HCT116 (cell line): ENCODE measurements around the gene KCNJ10. TPM values are rescaled to one million over a fixed set of nuclear protein-coding genes. Genes with fewer than 3 reads are reported as not detected.

Experiments
- ATAC-seq: fragments of 200-7000 bp; cut with Tn5 transposase; 2 replicates; pipeline ENCODE4 v1.9.1; 2020; ENCODE audit warnings: mild to moderate bottlenecking, moderate library complexity
- BruUV-seq: library from RNA; stranded (reverse); fragments of 400-500 nt; replicated peaks from 2 replicates; lab custom pipeline; 2021; lab: Mats Ljungman, UMichigan
- CTCF ChIA-PET: fragments of 300-600 bp; sonication (Branson Sonifier 250); formaldehyde crosslinking; loops from one replicate; lab custom pipeline; 2021; ENCODE audit warnings: antibody characterized with exemption; lab: Charles Lee
- POLR2A ChIA-PET: fragments of 300-600, 350-600 bp; sonication (Branson Sonifier 250); formaldehyde crosslinking; loops from one replicate; lab custom pipeline; 2021; ENCODE audit warnings: antibody characterized with exemption; lab: Charles Lee
- RAD21 ChIA-PET, 2 experiments: fragments of 300-600 bp; sonication (Branson Sonifier 250); formaldehyde crosslinking; loops; one replicate each; lab custom pipeline; 2023; ENCODE audit warnings: low total read pairs in 2 of 2; ENCODE audit not compliant: uncharacterized antibody in 2 of 2, unreplicated experiment in 2 of 2, low non-redundant PET in 1 of 2; lab: Charles Lee
- DNase-seq: peaks from one replicate; pipeline ENCODE4 v3.0.0-alpha.2; 2010; ENCODE audit warnings: low read depth, low spot score
- H2AFZ ChIP-seq: fragments of 200-600 bp; shearing (Covaris generic), sonication (generic); 2 replicates; pipeline ENCODE4 v1.6.1; 2017; ENCODE audit warnings: low read depth, mixed run types, mixed read lengths, antibody characterized with exemption, low read length; ENCODE audit not compliant: poor library complexity, severe bottlenecking
- H3K27ac ChIP-seq: 2 replicates; pipeline ENCODE4 v1.5.1; 2012; ENCODE audit warnings: low read depth, low read length
- H3K27me3 ChIP-seq: fragments of 200-600 bp; sonication (generic); 2 replicates; pipeline ENCODE4 v1.6.1; 2016; ENCODE audit warnings: mixed run types, low read length, mixed read lengths; ENCODE audit not compliant: insufficient read depth
- H3K36me3 ChIP-seq, 2 experiments: fragments of 200-500 bp in 1 of 2; fragments of 200-600 bp in 1 of 2; sonication (Bioruptor generic) in 1 of 2; sonication (generic) in 1 of 2; 2 replicates each; pipeline versions ENCODE4 v1.5.1 to v1.6.1; 2014 to 2016; ENCODE audit warnings: low read length in 2 of 2, inconsistent platforms in 1 of 2, mixed read lengths in 1 of 2, mixed run types in 1 of 2; ENCODE audit not compliant: insufficient read depth in 2 of 2, control insufficient read depth in 1 of 2
- H3K4me1 ChIP-seq, 2 experiments: fragments of 200-600 bp in 1 of 2; sonication (generic) in 1 of 2; 2 replicates each; pipeline versions ENCODE4 v1.5.1 to v1.6.1; 2012 to 2017; ENCODE audit warnings: low read length in 2 of 2, inconsistent platforms in 1 of 2, mild to moderate bottlenecking in 1 of 2, mixed read lengths in 1 of 2, mixed run types in 1 of 2, moderate library complexity in 1 of 2; ENCODE audit not compliant: insufficient read depth in 2 of 2, control insufficient read depth in 1 of 2
- H3K4me2 ChIP-seq: fragments of 200-600 bp; sonication (generic); 2 replicates; pipeline ENCODE4 v1.6.1; 2017; ENCODE audit warnings: mixed run types, low read length, mixed read lengths
- H3K4me3 ChIP-seq, 2 experiments: fragments of 200-600 bp in 1 of 2; sonication (generic) in 1 of 2; replicated peaks in 1 of 2; 2 replicates each; pipeline ENCODE4 v1.5.1; 2011 to 2016; ENCODE audit warnings: low read length in 2 of 2, control low read depth in 1 of 2, low read depth in 1 of 2, mild to moderate bottlenecking in 1 of 2, mixed read lengths in 1 of 2, mixed run types in 1 of 2
- H3K79me2 ChIP-seq: fragments of 200-600 bp; sonication (generic); 2 replicates; pipeline ENCODE4 v1.6.1; 2017; ENCODE audit warnings: mild to moderate bottlenecking, mixed run types, low read length, moderate library complexity, mixed read lengths; ENCODE audit not compliant: insufficient read depth
- H3K9ac ChIP-seq: fragments of 200-600 bp; sonication (generic); 2 replicates; pipeline ENCODE4 v1.6.1; 2016; ENCODE audit warnings: low read length, mixed read lengths
- H3K9me2 ChIP-seq: fragments of 200-600 bp; sonication (generic), shearing (Covaris generic); 2 replicates; pipeline ENCODE4 v1.6.1; 2017; ENCODE audit warnings: mixed run types, mild to moderate bottlenecking, moderate library complexity; ENCODE audit not compliant: insufficient read depth
- H3K9me3 ChIP-seq, 2 experiments: fragments of 200-500 bp in 1 of 2; fragments of 200-600 bp in 1 of 2; sonication (Bioruptor generic) in 1 of 2; sonication (generic) in 1 of 2; 2 replicates each; pipeline ENCODE4 v1.6.1; 2014 to 2017; ENCODE audit warnings: low read length in 2 of 2, mixed read lengths in 2 of 2, inconsistent platforms in 1 of 2, low read depth in 1 of 2, mild to moderate bottlenecking in 1 of 2, mixed run types in 1 of 2, moderate library complexity in 1 of 2; ENCODE audit not compliant: control insufficient read depth in 1 of 2, insufficient read depth in 1 of 2
- H4K20me1 ChIP-seq: fragments of 200-600 bp; sonication (generic), shearing (Covaris generic); 2 replicates; pipeline ENCODE4 v1.6.1; 2017; ENCODE audit warnings: mixed run types, mild to moderate bottlenecking, moderate library complexity; ENCODE audit not compliant: insufficient read depth
- CBX3 ChIP-seq: IDR thresholded peaks from 2 replicates; pipeline ENCODE4 v1.6.1; 2012; ENCODE audit warnings: low read depth
- EZH2phosphoT487 ChIP-seq: fragments of 200-600 bp; IDR thresholded peaks from 2 replicates; pipeline ENCODE4 v1.6.1; 2018; ENCODE audit warnings: antibody characterized with exemption, borderline replicate concordance
- JUND ChIP-seq: IDR thresholded peaks from 2 replicates; pipeline ENCODE4 v1.6.1; 2012
- POLR2A ChIP-seq: IDR thresholded peaks from 2 replicates; pipeline ENCODE4 v1.7.0; 2011; ENCODE audit warnings: borderline replicate concordance; ENCODE audit not compliant: insufficient read depth, insufficient read length; ENCODE audit errors: extremely low read depth
- POLR2AphosphoS5 ChIP-seq: IDR thresholded peaks from 2 replicates; pipeline ENCODE4 v1.6.1; 2011; ENCODE audit warnings: mild to moderate bottlenecking, low read depth, low read length, moderate library complexity
- SP1 ChIP-seq: IDR thresholded peaks from 2 replicates; pipeline ENCODE4 v1.6.1; 2012; ENCODE audit warnings: low read depth
- TCF7L2 ChIP-seq: IDR thresholded peaks from 2 replicates; pipeline ENCODE4 v1.7.0; 2011; ENCODE audit warnings: borderline replicate concordance, inconsistent platforms; ENCODE audit not compliant: insufficient read depth, insufficient read length; ENCODE audit errors: extremely low read depth
- YY1 ChIP-seq: IDR thresholded peaks from 2 replicates; pipeline ENCODE4 v1.6.1; 2011; ENCODE audit warnings: low read length, low read depth, moderate library complexity, mild to moderate bottlenecking; ENCODE audit not compliant: insufficient replicate concordance; ENCODE audit errors: extremely low read depth
- ZBTB33 ChIP-seq: IDR thresholded peaks from 2 replicates; pipeline ENCODE4 v1.6.1; 2011; ENCODE audit warnings: mild to moderate bottlenecking, low read length, moderate library complexity; ENCODE audit not compliant: insufficient replicate concordance; ENCODE audit errors: extremely low read depth
- ZNF274 ChIP-seq: fragments of 200-500 bp; sonication (Bioruptor generic); IDR thresholded peaks from 2 replicates; pipeline ENCODE4 v1.6.1; 2014; ENCODE audit warnings: mild to moderate bottlenecking, low read depth, low read length, inconsistent platforms
- intact Hi-C: fragments of 100-400 bp; cut with micrococcal nuclease; formaldehyde crosslinking; loops from 2 replicates; pipeline ENCODE4 v1.10.0; 2022
- total RNA-seq: library from RNA; stranded (reverse); gene quantifications from one replicate; pipeline ENCODE4 v1.2.1, GENCODE V29; 2021; ENCODE audit not compliant: unreplicated experiment
- TF ChIP-seq, protein P1 (sequence below): IDR thresholded peaks from 2 replicates; pipeline ENCODE4 v1.6.1; 2012; ENCODE audit warnings: low read depth

Gene KCNJ10
- total RNA-seq, 1 experiment from 2014 or later, result 0.57 TPM

DNA sequence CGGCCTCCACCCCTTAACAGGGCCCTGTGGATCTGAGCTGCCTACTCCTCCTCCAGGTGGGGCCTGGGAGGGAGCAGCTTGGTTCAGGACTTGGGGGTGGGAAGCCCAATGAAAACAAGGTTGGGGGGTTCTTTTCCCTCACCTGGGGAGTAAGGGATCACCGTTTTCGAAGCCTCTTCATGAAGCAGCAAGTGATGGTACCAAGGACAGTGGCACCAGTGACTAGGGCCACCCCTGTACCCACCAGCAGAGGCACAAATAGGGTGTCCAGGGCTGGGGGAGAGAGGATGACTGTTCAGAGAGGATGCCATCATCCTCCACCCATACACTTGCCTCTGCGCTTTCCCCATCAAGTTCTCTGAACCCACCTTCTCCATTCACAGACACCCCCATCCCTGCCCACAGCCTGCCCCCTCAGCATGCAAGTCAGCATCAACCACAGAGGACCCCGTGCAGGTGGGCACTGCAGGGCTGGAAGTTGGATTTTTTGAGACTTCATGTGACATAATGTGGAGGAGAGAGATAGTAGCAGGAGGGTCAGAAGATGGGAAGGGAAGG lies 21.8 kb upstream of the KCNJ10 start:
- TF ChIP-seq JUND (no peak), TCF7L2 (no peak), POLR2A (no peak), POLR2AphosphoS5 (no peak), CBX3 (no peak), ZBTB33 (no peak), EZH2phosphoT487 (no peak), ZNF274 (no peak), YY1 (no peak), SP1 (no peak)
- TF ChIP-seq, protein P1, sequence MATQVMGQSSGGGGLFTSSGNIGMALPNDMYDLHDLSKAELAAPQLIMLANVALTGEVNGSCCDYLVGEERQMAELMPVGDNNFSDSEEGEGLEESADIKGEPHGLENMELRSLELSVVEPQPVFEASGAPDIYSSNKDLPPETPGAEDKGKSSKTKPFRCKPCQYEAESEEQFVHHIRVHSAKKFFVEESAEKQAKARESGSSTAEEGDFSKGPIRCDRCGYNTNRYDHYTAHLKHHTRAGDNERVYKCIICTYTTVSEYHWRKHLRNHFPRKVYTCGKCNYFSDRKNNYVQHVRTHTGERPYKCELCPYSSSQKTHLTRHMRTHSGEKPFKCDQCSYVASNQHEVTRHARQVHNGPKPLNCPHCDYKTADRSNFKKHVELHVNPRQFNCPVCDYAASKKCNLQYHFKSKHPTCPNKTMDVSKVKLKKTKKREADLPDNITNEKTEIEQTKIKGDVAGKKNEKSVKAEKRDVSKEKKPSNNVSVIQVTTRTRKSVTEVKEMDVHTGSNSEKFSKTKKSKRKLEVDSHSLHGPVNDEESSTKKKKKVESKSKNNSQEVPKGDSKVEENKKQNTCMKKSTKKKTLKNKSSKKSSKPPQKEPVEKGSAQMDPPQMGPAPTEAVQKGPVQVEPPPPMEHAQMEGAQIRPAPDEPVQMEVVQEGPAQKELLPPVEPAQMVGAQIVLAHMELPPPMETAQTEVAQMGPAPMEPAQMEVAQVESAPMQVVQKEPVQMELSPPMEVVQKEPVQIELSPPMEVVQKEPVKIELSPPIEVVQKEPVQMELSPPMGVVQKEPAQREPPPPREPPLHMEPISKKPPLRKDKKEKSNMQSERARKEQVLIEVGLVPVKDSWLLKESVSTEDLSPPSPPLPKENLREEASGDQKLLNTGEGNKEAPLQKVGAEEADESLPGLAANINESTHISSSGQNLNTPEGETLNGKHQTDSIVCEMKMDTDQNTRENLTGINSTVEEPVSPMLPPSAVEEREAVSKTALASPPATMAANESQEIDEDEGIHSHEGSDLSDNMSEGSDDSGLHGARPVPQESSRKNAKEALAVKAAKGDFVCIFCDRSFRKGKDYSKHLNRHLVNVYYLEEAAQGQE, result no peak
- H3K27ac ChIP-seq, result no peak overlapping the region
- CTCF ChIA-PET, result interaction anchor here (0.7 kb wide), 1 partner anchor 13 kb away, joined by 3 read pairs; no protein-coding TSS in a partner anchor
- no TSS peak for BruUV-seq
- H3K79me2 ChIP-seq, result no peaks in the 10 kb centered on the region
- H3K27me3 ChIP-seq, result no peaks in the 10 kb centered on the region
- intact Hi-C loops, result no loop called here
- no peaks in the 10 kb centered on the region for H3K9me3 ChIP-seq
- no peak overlapping the region for H3K9ac ChIP-seq
- H3K4me2 ChIP-seq, result no peak overlapping the region
- H3K4me1 ChIP-seq, result no peaks in the 10 kb centered on the region
- no peaks in the 10 kb centered on the region; a peak in 2 of 4 replicates for H3K36me3 ChIP-seq
- RAD21 ChIA-PET, result no interaction called here
- H2AFZ ChIP-seq, result no peak overlapping the region
- H3K9me2 ChIP-seq, result no peaks in the 10 kb centered on the region
- DNase-seq, result no peak
- POLR2A ChIA-PET, result no interaction called here
- H3K4me3 ChIP-seq, result no peak overlapping the region
- no peaks in the 10 kb centered on the region for H4K20me1 ChIP-seq
- no peak for ATAC-seq
